ENCODE data around the gene PACRG.

PACRG gene

DNA sequence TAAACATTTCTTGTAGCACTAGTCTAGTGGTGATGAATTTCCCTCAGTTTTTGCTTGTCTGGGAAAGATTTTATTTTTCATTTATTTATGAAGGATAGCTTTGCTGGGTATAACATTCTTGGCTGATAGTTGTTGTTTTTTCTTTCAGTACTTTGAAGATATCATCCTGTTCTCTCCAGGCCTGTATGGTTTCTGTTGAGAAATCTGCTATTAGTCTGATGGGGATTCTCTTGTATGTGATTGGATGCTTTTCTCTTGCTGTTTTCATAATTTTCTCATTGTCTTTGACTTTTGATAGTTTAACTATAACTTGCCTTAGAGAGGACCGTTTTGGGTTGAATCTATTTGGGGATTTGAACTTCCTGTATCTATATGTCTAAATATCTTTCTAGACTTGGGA lies 207.1 kb downstream of the PACRG start:
- TF ChIP-seq CTCF (IDR thresholded peaks at IDR 0.05; ENCODE audit: control insufficient read depth, insufficient read depth, low read depth, low read length, missing control alignments): no peak
- no peak for DNase-seq (ENCODE audit: low read depth)
- no peak overlapping the region for H3K4me3 ChIP-seq (ENCODE audit: control insufficient read depth, low read depth, low read length)

DNA sequence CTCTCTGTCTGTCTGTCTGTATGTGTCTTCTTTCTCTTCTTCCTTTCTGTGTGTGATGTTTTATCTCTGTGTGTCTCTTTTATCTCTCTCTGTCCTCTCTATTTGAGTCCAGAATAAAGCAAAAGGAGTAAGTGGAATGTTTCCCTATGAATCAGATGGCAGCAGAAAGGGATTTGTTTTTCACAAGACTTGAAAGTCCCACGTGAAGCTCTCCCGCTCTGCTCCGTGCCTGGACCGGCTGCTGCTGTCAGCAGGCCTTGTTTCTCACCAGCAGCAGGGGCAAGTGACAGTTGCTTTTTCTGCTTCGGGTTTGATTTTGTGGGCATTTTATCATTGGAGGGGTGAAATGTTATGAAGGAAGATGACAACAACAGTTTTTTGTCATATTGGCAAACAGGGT lies 212.7 kb downstream of the PACRG start:
- TF ChIP-seq CTCF (IDR thresholded peaks at IDR 0.05; ENCODE audit: control insufficient read depth, insufficient read depth, low read depth, low read length, missing control alignments): no peak
- no peak for DNase-seq (ENCODE audit: low read depth)
- H3K4me3 ChIP-seq (ENCODE audit: control insufficient read depth, low read depth, low read length): no peak overlapping the region

GRCh38 chr6:162941128-162941527 lies 213.4 kb downstream of the PACRG start:
- no peak overlapping the region for H3K4me3 ChIP-seq (ENCODE audit: control insufficient read depth, low read depth, low read length)
- TF ChIP-seq CTCF (IDR thresholded peaks at IDR 0.05; ENCODE audit: control insufficient read depth, insufficient read depth, low read depth, low read length, missing control alignments): no peak
- no peak for DNase-seq (ENCODE audit: low read depth)

- DNase-seq (ENCODE audit: low read depth): peak; percentile 80
- no peak overlapping the region for H3K4me3 ChIP-seq (ENCODE audit: control insufficient read depth, low read depth, low read length)
- TF ChIP-seq CTCF (IDR thresholded peaks at IDR 0.05; ENCODE audit: control insufficient read depth, insufficient read depth, low read depth, low read length, missing control alignments): no peak
Measured at GRCh38 chr6:162942866-162943265, 215.1 kb downstream of the PACRG start.

- DNase-seq (ENCODE audit: low read depth): no peak
- TF ChIP-seq CTCF (IDR thresholded peaks at IDR 0.05; ENCODE audit: control insufficient read depth, insufficient read depth, low read depth, low read length, missing control alignments): no peak
- H3K4me3 ChIP-seq (ENCODE audit: control insufficient read depth, low read depth, low read length): no peak overlapping the region
Measured at GRCh38 chr6:162943369-162943768, 215.6 kb downstream of the PACRG start.

DNA sequence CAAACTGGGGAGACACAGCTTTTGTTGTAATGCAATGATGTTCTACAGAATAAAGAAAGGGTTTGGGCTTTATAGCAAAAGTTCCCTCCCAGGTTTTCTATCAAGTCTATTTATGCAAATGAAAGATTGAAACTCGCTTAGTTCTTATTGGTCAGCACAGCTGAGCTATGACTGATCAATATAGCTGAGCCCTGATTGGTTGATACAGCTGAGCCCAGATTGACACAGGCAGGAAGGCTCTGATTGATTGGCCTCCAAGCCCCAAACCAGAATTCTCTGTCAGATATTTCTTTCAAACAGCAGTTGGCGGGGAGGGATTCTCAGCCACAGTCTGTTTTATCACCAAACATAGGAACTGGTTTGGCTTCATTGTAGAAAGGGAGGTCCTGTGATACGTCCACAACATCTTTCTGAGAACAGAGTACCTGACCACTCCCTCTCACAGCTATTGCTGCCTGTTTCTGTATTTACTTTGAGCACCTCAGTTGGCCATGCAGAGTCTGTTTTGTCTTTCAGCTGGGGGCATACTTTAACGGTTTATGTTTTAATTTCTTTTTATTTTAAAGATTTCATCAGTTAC lies 223.5 kb downstream of the PACRG start:
- no peak overlapping the region for H3K4me3 ChIP-seq (ENCODE audit: control insufficient read depth, low read depth, low read length)
- TF ChIP-seq CTCF (IDR thresholded peaks at IDR 0.05; ENCODE audit: control insufficient read depth, insufficient read depth, low read depth, low read length, missing control alignments): no peak

DNA sequence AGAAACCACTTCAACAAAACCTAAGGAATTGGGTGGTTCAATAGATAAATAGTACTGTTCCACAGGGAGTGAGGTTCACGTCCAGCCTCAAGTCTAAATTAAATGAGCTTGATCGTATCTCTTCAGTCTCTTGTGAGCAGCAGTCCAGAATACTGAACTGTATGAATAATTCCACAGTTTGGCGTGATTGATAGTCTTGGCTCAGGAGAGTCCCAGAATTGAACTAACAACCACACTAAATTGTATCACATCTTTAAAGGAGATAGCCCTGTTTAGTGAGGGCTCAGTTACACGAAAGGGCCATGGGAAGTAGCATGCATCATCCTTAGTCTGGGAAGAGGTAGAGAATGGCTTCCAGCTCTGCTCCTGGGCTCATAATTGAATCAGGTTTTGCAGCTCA lies 224.6 kb downstream of the PACRG start:
- no peak for DNase-seq (ENCODE audit: low read depth)
- no peak for TF ChIP-seq CTCF (IDR thresholded peaks at IDR 0.05; ENCODE audit: control insufficient read depth, insufficient read depth, low read depth, low read length, missing control alignments)
- no peak overlapping the region for H3K4me3 ChIP-seq (ENCODE audit: control insufficient read depth, low read depth, low read length)

More for the DNA sequence above, 223.5 kb downstream of the PACRG start:
- DNase-seq (ENCODE audit: low read depth): no peak
